Prostate gland (tissue), 2 donors: ENCODE measurements around the gene FHIT. TPM values are rescaled to one million over a fixed set of nuclear protein-coding genes. Genes with fewer than 3 reads are reported as not detected.

Experiments
- DNase-seq: peaks from one replicate; pipeline ENCODE4 v3.0.0-alpha.2; 2019; ENCODE audit warnings: low spot score
- H3K27ac ChIP-seq, 2 donors: fragments of 200-600 bp; sonication (generic); 2 replicates each; pipeline ENCODE4 v1.5.1; 2017 to 2019
- H3K27me3 ChIP-seq: fragments of 200-600 bp; sonication (generic); replicated peaks from 2 replicates; pipeline ENCODE4 v1.5.1; 2019; ENCODE audit not compliant: insufficient read depth
- H3K36me3 ChIP-seq, 2 donors: fragments of 200-600 bp; sonication (generic); 1 replicate in 1 of 2; 2 replicates in 1 of 2; pipeline versions ENCODE4 v1.5.1 to v1.8.1; 2017 to 2019
- H3K4me1 ChIP-seq: fragments of 200-600 bp; sonication (generic); replicated peaks from 2 replicates; pipeline ENCODE4 v1.5.1; 2019
- H3K4me3 ChIP-seq, 2 donors: fragments of 200-600 bp; sonication (generic); 2 replicates each; pipeline ENCODE4 v1.5.1; 2017 to 2019
- H3K9me3 ChIP-seq: fragments of 200-600 bp; sonication (generic); 2 replicates; pipeline ENCODE4 v1.5.1; 2017
- POLR2A ChIP-seq: fragments of 450-650 bp; IDR thresholded peaks from one replicate; pipeline ENCODE4 v1.6.1; 2016; ENCODE audit warnings: antibody characterized with exemption, mild to moderate bottlenecking
- POLR2AphosphoS5 ChIP-seq: sonication (generic); formaldehyde crosslinking; IDR thresholded peaks from one replicate; pipeline ENCODE4 v1.6.1; 2017; ENCODE audit warnings: antibody characterized with exemption
- WGBS: methylation state at CpG from one replicate; pipeline ENCODE4 v1.1.5; 2018; 5-methylcytosine and 5-hydroxymethylcytosine counted together
- intact Hi-C: fragments of 100-400 bp; cut with DNase I; formaldehyde crosslinking; loops from one replicate; pipeline ENCODE4 v1.14.2; 2022
- total RNA-seq, 2 donors: library from RNA; depleted of rRNA; stranded (reverse); fragments of >200 nt; gene quantifications; one replicate each; pipeline ENCODE4 v1.1.0, GENCODE V29; 2016
- TF ChIP-seq, protein P1 (sequence below), 4 experiments: fragments of 200-600 bp in 2 of 4; fragments of 450-650 bp in 2 of 4; sonication (generic) in 2 of 4; IDR thresholded peaks; 1 replicate in 3 of 4; 2 replicates in 1 of 4; pipeline ENCODE4 v1.5.1; 2016 to 2019; ENCODE audit warnings: antibody characterized with exemption in 4 of 4, mild to moderate bottlenecking in 2 of 4, moderate library complexity in 2 of 4

The FHIT gene
- 10 to 100 TPM in 1 of 2 donors, 1 to 10 TPM in 1; 6.4 to 10.4 TPM for total RNA-seq

DNA sequence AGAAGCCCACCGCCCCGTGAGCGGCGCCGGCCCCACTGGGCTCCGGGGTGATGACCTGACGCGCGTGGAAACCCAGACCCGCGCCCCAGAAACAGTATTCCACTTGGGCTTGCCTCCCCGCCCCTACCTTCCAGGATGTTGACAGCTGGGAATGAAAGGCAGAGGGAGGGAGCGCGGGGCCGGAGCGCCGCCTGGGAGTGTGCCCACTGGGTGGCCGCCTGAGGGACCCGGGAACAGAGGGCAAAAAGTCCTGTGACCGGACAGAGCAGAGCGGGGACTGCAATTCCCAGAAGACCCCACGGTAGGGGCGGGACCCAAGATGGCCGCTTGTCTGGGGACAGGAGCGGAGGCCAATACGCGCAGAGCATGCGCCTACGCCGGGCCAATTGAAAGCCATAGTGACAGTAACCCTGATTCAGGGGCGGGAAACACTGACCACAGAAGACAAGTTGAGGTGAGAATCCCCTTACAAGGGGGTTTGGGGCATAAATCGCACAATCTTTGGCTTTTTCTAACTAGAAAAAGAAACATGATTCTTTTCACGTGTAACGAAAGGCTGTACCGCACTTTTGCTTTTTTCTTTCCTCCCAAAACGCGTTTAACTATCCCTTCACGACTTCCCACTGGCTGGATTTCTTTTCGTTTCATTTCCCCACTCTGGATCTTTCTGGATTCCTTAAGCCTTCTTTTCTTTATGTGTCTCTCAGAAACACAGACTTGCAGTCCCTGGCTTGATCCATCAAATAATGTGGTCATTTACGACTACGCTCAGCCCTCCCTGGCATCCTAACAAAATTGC is at the start of gene FHIT:
FHIT (minus strand) TSS at position 279 of the 799 bp plus-strand sequence.
- TF ChIP-seq, protein P1, sequence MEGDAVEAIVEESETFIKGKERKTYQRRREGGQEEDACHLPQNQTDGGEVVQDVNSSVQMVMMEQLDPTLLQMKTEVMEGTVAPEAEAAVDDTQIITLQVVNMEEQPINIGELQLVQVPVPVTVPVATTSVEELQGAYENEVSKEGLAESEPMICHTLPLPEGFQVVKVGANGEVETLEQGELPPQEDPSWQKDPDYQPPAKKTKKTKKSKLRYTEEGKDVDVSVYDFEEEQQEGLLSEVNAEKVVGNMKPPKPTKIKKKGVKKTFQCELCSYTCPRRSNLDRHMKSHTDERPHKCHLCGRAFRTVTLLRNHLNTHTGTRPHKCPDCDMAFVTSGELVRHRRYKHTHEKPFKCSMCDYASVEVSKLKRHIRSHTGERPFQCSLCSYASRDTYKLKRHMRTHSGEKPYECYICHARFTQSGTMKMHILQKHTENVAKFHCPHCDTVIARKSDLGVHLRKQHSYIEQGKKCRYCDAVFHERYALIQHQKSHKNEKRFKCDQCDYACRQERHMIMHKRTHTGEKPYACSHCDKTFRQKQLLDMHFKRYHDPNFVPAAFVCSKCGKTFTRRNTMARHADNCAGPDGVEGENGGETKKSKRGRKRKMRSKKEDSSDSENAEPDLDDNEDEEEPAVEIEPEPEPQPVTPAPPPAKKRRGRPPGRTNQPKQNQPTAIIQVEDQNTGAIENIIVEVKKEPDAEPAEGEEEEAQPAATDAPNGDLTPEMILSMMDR (IDR thresholded peaks at IDR 0.05) = peak in 1 of 4 experiments; percentile 4
- peak; percentile 92 for TF ChIP-seq POLR2AphosphoS5
- peak; percentile 41 for TF ChIP-seq POLR2A
- Histone ChIP-seq H3K4me3 (peak within 1 kb of the TSS; percentile 49 to 66), H3K27me3 (no peaks in the 10 kb centered on the region), H3K9me3 (no peaks in the 10 kb centered on the region), H3K36me3 (no peaks in the 10 kb centered on the region), H3K27ac (peak within 1 kb of the TSS; percentile 60 to 76), H3K4me1 (no peaks in the 10 kb centered on the region)
- DNase-seq = peak; percentile 94
- intact Hi-C loops = no loop called here
- WGBS = 1% methylated on average over 41 of the region's 41 CpGs

- Histone ChIP-seq H3K27me3 (no peaks in the 10 kb centered on the region), H3K9me3 (no peaks in the 10 kb centered on the region), H3K27ac (no peak overlapping the region), H3K4me1 (no peaks in the 10 kb centered on the region), H3K4me3 (no peak overlapping the region), H3K36me3 (no peaks in the 10 kb centered on the region)
- DNase-seq = no peak
- 53% methylated on average over 2 of the region's 2 CpGs for WGBS
- intact Hi-C loops = no loop called here
- TF ChIP-seq, protein P1 (IDR thresholded peaks at IDR 0.05) = no peak
- no peak for TF ChIP-seq POLR2AphosphoS5
- no peak for TF ChIP-seq POLR2A
Measured at GRCh38 chr3:61300786-61301185, 49.5 kb upstream of the FHIT start.

DNA sequence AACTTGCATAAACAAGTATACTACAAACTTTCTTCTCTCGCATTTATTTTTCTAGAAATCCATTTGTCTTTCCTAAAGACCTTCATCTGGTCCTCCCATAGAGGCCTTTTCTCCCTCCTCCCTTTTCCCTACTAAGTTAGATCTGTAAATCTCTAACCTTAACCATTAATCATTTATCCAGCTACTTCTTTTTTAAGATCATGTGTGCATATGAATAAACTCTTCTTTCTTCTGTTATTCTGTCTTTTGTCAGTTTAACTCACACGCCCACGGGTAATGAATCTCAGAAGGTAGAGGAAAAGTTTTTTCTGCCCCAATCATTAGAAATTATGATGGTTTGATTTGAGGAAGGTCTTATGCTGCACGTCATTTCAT is 48.7 kb upstream of the FHIT start:
- intact Hi-C loops = no loop called here
- Histone ChIP-seq H3K4me1 (no peaks in the 10 kb centered on the region), H3K9me3 (no peaks in the 10 kb centered on the region), H3K4me3 (no peak overlapping the region), H3K27me3 (no peaks in the 10 kb centered on the region), H3K36me3 (no peaks in the 10 kb centered on the region), H3K27ac (no peak overlapping the region)
- no peak for DNase-seq
- 79% methylated on average over 4 of the region's 4 CpGs for WGBS
- TF ChIP-seq POLR2AphosphoS5 (no peak), POLR2A (no peak)
- TF ChIP-seq, protein P1 (IDR thresholded peaks at IDR 0.05) = no peak

- Histone ChIP-seq H3K4me3 (no peak overlapping the region), H3K27ac (no peak overlapping the region), H3K27me3 (no peaks in the 10 kb centered on the region), H3K4me1 (no peaks in the 10 kb centered on the region), H3K9me3 (no peaks in the 10 kb centered on the region), H3K36me3 (no peaks in the 10 kb centered on the region)
- TF ChIP-seq POLR2AphosphoS5 (no peak), POLR2A (no peak)
- TF ChIP-seq, protein P1 (IDR thresholded peaks at IDR 0.05) = no peak
- intact Hi-C loops = no loop called here
- WGBS = 84% methylated on average over 3 of the region's 3 CpGs
- no peak for DNase-seq
Measured at GRCh38 chr3:61299343-61300005, 48.2 kb upstream of the FHIT start.
